Loucy (cell line): Measurements from ENCODE around the gene WASL.

Source experiments
- H2AFZ ChIP-seq: fragments of 200-600 bp; sonication (generic); 2 replicates; pipeline ENCODE4 v1.6.0; 2016; ENCODE audit warnings: antibody characterized with exemption, mild to moderate bottlenecking, low read length, moderate library complexity
- H3F3A ChIP-seq: fragments of 200-600 bp; 2 replicates; pipeline ENCODE4 v1.6.0; 2016; ENCODE audit warnings: antibody characterized with exemption, low read depth, mild to moderate bottlenecking
- H3K27me3 ChIP-seq: fragments of 200-600 bp; sonication (generic); 2 replicates; pipeline ENCODE4 v1.6.1; 2014; ENCODE audit warnings: low read length, mild to moderate bottlenecking; ENCODE audit not compliant: insufficient read depth, poor library complexity, severe bottlenecking
- H3K36me3 ChIP-seq: fragments of 200-600 bp; sonication (generic); 2 replicates; pipeline ENCODE4 v1.6.1; 2016; ENCODE audit warnings: low read length; ENCODE audit not compliant: insufficient read depth
- H3K4me1 ChIP-seq: fragments of 200-600 bp; sonication (generic); 2 replicates; pipeline ENCODE4 v1.5.1; 2014; ENCODE audit warnings: low read length, mild to moderate bottlenecking; ENCODE audit not compliant: insufficient read depth, poor library complexity, severe bottlenecking
- H3K4me2 ChIP-seq: fragments of 200-600 bp; sonication (generic); 2 replicates; pipeline ENCODE4 v1.6.0; 2014; ENCODE audit warnings: antibody characterized with exemption, low read length, low read depth, mild to moderate bottlenecking; ENCODE audit not compliant: poor library complexity, severe bottlenecking
- H3K4me3 ChIP-seq: fragments of 200-600 bp; sonication (generic); 2 replicates; pipeline ENCODE4 v1.5.1; 2014; ENCODE audit warnings: low read length, mild to moderate bottlenecking, mixed read lengths; ENCODE audit not compliant: poor library complexity, severe bottlenecking
- H3K79me2 ChIP-seq: fragments of 200-600 bp; sonication (generic); 2 replicates; pipeline ENCODE4 v1.6.1; 2014; ENCODE audit warnings: low read length; ENCODE audit not compliant: insufficient read depth
- H3K9ac ChIP-seq: fragments of 200-600 bp; sonication (generic); 2 replicates; pipeline ENCODE4 v1.6.0; 2014; ENCODE audit warnings: mild to moderate bottlenecking, low read depth, low read length, moderate library complexity; ENCODE audit not compliant: poor library complexity, severe bottlenecking
- H3K9me2 ChIP-seq: fragments of 200-600 bp; sonication (generic); replicated peaks from 2 replicates; pipeline ENCODE4 v1.6.1; 2016; ENCODE audit warnings: low read depth, low read length, mixed read lengths
- H3K9me3 ChIP-seq: fragments of 200-600 bp; sonication (generic); 2 replicates; pipeline ENCODE4 v1.6.1; 2014; ENCODE audit warnings: mild to moderate bottlenecking, antibody characterized with exemption, low read length, low read depth; ENCODE audit not compliant: insufficient read depth
- H4K20me1 ChIP-seq: fragments of 200-600 bp; sonication (generic); 2 replicates; pipeline ENCODE4 v1.6.0; 2014; ENCODE audit warnings: antibody characterized with exemption, low read length, mild to moderate bottlenecking; ENCODE audit not compliant: insufficient read depth, poor library complexity, severe bottlenecking
- EZH2phosphoT487 ChIP-seq: fragments of 200-600 bp; IDR thresholded peaks from 2 replicates; pipeline ENCODE4 v1.6.1; 2018; ENCODE audit warnings: antibody characterized with exemption, mild to moderate bottlenecking, moderate library complexity, borderline replicate concordance
- TF ChIP-seq, protein P1 (sequence below): fragments of 200-600 bp; sonication (generic); conservative IDR thresholded peaks from 2 replicates; pipeline ENCODE4 v1.5.1; 2014; ENCODE audit warnings: mild to moderate bottlenecking, antibody characterized with exemption, low read length

The WASL gene

DNA sequence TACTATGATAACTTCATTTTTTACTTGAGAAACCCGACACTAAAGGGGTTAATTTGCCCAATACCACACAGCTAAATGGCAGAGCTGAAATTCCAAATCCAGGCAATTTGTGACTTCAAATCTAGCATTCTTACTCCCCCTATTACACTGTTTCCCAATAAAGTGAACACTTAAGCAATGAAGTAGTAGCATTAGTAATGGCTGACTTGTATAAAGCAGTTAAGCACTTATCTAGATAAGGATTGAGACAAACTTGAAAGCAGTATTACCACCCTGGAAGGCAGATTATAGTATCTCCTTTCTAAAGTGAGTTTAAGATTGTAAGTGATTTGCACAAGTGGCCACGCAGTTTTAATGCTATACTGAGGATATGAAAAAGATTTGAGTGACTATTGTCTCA, 39.3 kb downstream of the WASL start:
- Histone ChIP-seq H4K20me1 (peaks cover 4% of the 10 kb centered on the region), H3K79me2 (peaks cover 12% of the 10 kb centered on the region), H3K4me1 (peaks cover 5% of the 10 kb centered on the region), H3K27me3 (no peaks in the 10 kb centered on the region), H3F3A (no peaks in the 10 kb centered on the region), H3K4me2 (no peak overlapping the region), H3K36me3 (peaks cover 41% of the 10 kb centered on the region), H2AFZ (no peak overlapping the region), H3K9me3 (no peaks in the 10 kb centered on the region), H3K9me2 (no peaks in the 10 kb centered on the region), H3K9ac (no peak overlapping the region), H3K4me3 (no peak overlapping the region)
- no peak for TF ChIP-seq EZH2phosphoT487
- TF ChIP-seq, protein P1, sequence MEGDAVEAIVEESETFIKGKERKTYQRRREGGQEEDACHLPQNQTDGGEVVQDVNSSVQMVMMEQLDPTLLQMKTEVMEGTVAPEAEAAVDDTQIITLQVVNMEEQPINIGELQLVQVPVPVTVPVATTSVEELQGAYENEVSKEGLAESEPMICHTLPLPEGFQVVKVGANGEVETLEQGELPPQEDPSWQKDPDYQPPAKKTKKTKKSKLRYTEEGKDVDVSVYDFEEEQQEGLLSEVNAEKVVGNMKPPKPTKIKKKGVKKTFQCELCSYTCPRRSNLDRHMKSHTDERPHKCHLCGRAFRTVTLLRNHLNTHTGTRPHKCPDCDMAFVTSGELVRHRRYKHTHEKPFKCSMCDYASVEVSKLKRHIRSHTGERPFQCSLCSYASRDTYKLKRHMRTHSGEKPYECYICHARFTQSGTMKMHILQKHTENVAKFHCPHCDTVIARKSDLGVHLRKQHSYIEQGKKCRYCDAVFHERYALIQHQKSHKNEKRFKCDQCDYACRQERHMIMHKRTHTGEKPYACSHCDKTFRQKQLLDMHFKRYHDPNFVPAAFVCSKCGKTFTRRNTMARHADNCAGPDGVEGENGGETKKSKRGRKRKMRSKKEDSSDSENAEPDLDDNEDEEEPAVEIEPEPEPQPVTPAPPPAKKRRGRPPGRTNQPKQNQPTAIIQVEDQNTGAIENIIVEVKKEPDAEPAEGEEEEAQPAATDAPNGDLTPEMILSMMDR: no peak

DNA sequence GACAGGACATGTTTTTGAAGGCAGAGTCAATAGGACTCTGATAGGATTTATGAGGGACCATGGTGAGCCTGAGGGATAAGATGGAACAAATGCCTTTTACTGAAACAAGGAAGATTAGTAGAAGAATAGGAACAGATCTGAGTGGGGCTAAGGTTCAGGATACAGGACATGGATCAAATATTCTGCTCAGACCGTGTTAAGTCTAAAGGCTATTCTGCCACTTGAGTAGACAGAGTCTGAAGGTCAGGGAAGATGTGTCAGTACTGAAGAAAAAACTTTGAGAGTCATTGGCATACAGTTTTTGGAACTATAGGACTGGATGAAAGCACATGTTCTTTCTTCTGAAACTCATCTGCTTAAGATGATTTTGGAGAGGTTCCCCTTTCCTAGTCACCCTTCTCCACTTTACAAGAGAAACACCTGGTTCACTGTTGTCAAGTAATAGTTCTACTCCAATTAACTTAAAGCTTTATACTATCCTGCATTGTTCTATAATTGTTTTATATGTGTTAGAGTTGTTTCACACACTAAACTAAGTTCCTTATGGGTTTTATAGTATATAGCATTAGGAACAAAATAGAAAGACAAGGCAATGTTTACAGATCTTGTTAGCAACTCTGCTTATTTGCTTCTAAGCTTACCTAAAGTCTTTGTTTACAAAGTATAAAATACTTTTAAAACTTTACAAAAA, 43.4 kb downstream of the WASL start:
- no peaks in the 10 kb centered on the region for H3K27me3 ChIP-seq
- H3K9me3 ChIP-seq: no peaks in the 10 kb centered on the region
- peaks cover 69% of the 10 kb centered on the region for H3K36me3 ChIP-seq
- no peaks in the 10 kb centered on the region for H3F3A ChIP-seq
- H3K79me2 ChIP-seq: 0 out of 2 replicates have a peak, but pooled peaks cover 1% of the 10 kb centered on the region
- H2AFZ ChIP-seq: no peak overlapping the region
- H4K20me1 ChIP-seq: no peaks in the 10 kb centered on the region
- no peak for TF ChIP-seq EZH2phosphoT487
- TF ChIP-seq, protein P1: no peak
- no peaks in the 10 kb centered on the region for H3K4me1 ChIP-seq
- no peak overlapping the region for H3K4me3 ChIP-seq
- H3K9ac ChIP-seq: no peak overlapping the region
- H3K4me2 ChIP-seq: no peak overlapping the region
- H3K9me2 ChIP-seq: no peaks in the 10 kb centered on the region

DNA sequence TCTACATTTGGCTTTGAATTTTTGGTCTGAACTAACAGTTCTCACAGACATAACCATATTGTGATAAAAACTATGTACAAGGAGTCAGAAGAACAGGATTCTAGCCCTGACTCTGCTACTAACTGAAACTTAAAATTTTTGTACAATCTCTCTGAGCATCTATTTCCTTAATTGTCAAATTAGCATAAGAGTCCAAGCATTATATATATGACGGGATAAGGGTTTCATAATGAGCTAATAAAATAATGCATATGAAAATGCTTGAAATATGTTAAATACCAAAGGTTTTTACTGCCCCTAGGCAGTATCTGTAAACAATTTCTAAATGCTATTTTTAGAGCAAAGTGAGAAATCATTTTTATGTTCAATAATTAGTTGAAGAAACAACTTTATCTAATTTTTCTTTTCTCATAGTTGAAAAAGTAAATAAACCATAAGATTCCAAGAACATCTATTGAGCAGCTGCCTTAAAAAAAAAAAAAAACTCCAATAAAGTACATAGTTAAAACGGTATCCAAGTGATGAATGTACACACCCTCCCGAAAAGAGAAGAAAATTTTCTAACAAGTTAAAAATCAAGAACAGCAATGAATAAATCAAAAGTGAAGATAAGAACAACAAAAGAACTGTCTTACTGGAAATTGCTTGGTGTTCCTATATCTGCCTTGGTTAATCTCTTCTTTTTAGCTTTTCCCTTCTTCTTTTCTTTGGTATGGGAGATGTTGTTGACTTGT, 52.7 kb downstream of the WASL start:
- no peak overlapping the region for H3K4me3 ChIP-seq
- no peak overlapping the region for H2AFZ ChIP-seq
- TF ChIP-seq, protein P1: no peak
- no peak for TF ChIP-seq EZH2phosphoT487
- no peaks in the 10 kb centered on the region for H3K79me2 ChIP-seq
- no peaks in the 10 kb centered on the region for H4K20me1 ChIP-seq
- no peak overlapping the region for H3K4me2 ChIP-seq
- H3F3A ChIP-seq: no peaks in the 10 kb centered on the region
- H3K36me3 ChIP-seq: peaks cover 56% of the 10 kb centered on the region; the same call in 1 of the 2 replicates
- no peaks in the 10 kb centered on the region for H3K4me1 ChIP-seq
- H3K27me3 ChIP-seq: no peaks in the 10 kb centered on the region
- H3K9ac ChIP-seq: no peak overlapping the region
- H3K9me2 ChIP-seq: no peaks in the 10 kb centered on the region
- H3K9me3 ChIP-seq: no peaks in the 10 kb centered on the region
